Measurements from ENCODE around the gene FAM120AOS.

FAM120AOS gene

GRCh38 chr9:93437996-93438395, 15.4 kb downstream of the FAM120AOS start:
- DNase-seq (ENCODE audit: low spot score) = no peak

GRCh38 chr9:93436655-93437407, 16.6 kb downstream of the FAM120AOS start:
- no peak for DNase-seq (ENCODE audit: low spot score)

GRCh38 chr9:93436218-93436617, 17.2 kb downstream of the FAM120AOS start:
- DNase-seq (ENCODE audit: low spot score) = no peak

- DNase-seq (ENCODE audit: low spot score) = no peak
Observed at GRCh38 chr9:93435386-93435785, 18.0 kb downstream of the FAM120AOS start.

- no peak for DNase-seq (ENCODE audit: low spot score)
Observed at GRCh38 chr9:93434056-93434455, 19.3 kb downstream of the FAM120AOS start.

GRCh38 chr9:93432964-93433363, 20.4 kb downstream of the FAM120AOS start:
- DNase-seq (ENCODE audit: low spot score) = no peak

GRCh38 chr9:93431539-93432105, 21.8 kb downstream of the FAM120AOS start:
- DNase-seq (ENCODE audit: low spot score) = no peak

- no peak for DNase-seq (ENCODE audit: low spot score)
Observed at GRCh38 chr9:93427655-93428379, 25.6 kb downstream of the FAM120AOS start.

GRCh38 chr9:93422977-93423616, 30.3 kb downstream of the FAM120AOS start:
- no peak for DNase-seq (ENCODE audit: low spot score)

GRCh38 chr9:93419023-93419422, 34.4 kb downstream of the FAM120AOS start:
- no peak for DNase-seq (ENCODE audit: low spot score)

- no peak for DNase-seq (ENCODE audit: low spot score)
Observed at GRCh38 chr9:93417538-93417937, 35.8 kb downstream of the FAM120AOS start.

- DNase-seq (ENCODE audit: low spot score) = no peak
Observed at GRCh38 chr9:93416530-93417235, 36.7 kb downstream of the FAM120AOS start.

- DNase-seq (ENCODE audit: low spot score) = no peak
Observed at GRCh38 chr9:93415176-93415690, 38.1 kb downstream of the FAM120AOS start.

- DNase-seq (ENCODE audit: low spot score) = no peak
Observed at GRCh38 chr9:93413530-93413929, 39.9 kb downstream of the FAM120AOS start.

- DNase-seq (ENCODE audit: low spot score) = no peak
Observed at GRCh38 chr9:93406371-93406770, 47.0 kb downstream of the FAM120AOS start.

- DNase-seq (ENCODE audit: low spot score) = no peak
Observed at GRCh38 chr9:93398471-93398870, 54.9 kb downstream of the FAM120AOS start.

GRCh38 chr9:93397661-93398373, 55.6 kb downstream of the FAM120AOS start:
- DNase-seq (ENCODE audit: low spot score) = no peak

All from GM03348 (cell line).